CD1c-positive myeloid dendritic cell (primary cell): ENCODE results near the gene RNASE13.
A peak's percentile ranks its signal among the peaks of the same experiment; 100 is the strongest.

Experiments
- DNase-seq: peaks from one replicate; pipeline ENCODE4 v3.0.0-alpha.2; 2016; ENCODE audit errors: extremely low spot score

Gene RNASE13

DNA sequence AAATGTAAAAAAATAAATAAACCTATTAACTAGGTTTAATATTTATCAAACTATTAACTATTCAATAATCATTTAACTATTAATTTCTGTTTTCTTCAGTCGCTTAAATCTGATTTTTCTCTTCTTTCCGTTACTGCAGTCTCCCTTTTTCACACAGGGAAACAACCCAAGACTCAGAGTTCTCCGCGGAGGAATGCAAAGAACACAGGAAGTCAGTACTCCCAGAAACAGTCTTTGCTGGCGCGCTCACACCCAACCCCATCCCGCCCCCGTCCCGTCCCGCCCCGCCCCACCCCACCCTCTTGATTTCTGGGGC, 45.2 kb downstream of the RNASE13 start:
- DNase-seq: no peak

DNA sequence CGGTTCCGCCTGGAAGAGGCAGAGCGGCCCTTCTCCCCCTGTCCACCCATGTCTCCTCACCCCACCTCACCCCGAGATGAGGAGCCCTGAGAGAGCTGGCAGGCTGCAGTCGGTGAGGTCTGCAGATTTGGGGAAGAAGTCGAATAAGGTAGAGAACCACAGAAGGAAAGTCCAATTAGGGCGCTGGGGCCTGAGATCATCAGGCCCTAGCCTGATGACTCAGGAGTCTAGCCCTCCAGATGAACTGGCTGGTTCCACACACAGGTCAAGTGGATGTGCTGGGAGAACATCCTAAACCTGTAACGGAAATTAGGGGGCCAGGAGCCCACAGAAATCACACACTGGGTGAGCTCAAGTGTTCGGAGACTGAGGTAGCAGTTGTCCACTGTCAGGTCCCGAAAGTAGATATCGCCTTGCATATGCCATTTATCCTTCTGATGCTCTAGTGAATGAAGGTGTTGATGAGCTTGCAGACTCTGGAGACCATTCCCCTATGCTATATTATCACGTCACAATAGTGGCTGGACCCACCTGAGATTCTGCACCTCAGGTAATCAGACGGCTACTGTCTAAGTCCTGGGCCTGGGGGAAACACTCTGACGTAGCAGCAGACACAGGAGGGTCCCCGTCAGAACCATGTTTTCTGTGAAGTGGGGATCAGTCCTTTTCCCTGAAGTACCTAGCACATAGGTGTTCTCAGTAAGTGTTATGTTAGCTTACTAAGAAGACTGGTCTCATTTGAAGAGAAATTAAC, 45.7 kb downstream of the RNASE13 start:
- DNase-seq: peak; percentile 55

DNA sequence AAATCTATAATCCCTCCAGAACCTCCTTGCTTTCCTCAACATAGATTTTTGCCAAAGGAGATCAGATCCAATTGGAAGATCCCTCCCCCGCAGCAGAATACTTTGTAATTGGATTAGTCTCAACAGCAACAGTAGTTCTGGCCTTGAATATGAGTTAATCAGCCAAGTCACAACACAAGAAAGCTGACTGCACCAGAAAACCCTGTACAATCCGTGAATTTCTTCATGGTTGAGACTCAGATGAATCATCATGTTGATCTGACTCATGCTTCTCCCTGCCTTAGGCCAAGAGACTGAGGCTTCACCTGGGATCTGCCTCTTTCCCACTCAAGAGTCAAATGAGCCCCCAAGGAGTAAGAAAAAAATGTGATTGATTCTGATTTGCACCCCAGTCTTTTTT, 47.8 kb downstream of the RNASE13 start:
- peak; percentile 75 for DNase-seq

DNA sequence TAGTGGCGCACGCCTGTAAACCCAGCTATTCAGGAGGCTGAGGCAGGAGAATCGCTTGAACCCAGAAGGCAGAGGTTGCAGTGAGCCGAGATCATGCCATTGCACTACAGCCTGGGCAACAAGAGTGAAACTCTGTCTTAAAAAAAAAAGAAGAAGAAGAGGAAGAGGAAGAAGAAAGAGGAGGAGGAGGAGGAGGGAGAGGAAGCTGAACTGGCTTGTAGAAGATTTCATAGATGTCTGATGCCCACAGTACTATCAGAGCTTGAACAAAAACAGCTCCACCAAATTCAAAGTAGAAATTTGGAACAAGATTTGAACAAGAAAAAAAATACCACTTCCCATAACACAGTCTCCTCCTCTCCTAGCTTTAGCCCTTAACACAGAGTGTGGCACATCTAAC, 49.0 kb downstream of the RNASE13 start:
- peak; percentile 38 for DNase-seq
